ENCODE measurements around the gene SYNJ2. TPM values are rescaled to one million over a fixed set of nuclear protein-coding genes. Genes with fewer than 3 reads are reported as not detected.

SYNJ2 gene
- total RNA-seq, 1 experiment from 2014 or later, result 24.5 TPM

DNA sequence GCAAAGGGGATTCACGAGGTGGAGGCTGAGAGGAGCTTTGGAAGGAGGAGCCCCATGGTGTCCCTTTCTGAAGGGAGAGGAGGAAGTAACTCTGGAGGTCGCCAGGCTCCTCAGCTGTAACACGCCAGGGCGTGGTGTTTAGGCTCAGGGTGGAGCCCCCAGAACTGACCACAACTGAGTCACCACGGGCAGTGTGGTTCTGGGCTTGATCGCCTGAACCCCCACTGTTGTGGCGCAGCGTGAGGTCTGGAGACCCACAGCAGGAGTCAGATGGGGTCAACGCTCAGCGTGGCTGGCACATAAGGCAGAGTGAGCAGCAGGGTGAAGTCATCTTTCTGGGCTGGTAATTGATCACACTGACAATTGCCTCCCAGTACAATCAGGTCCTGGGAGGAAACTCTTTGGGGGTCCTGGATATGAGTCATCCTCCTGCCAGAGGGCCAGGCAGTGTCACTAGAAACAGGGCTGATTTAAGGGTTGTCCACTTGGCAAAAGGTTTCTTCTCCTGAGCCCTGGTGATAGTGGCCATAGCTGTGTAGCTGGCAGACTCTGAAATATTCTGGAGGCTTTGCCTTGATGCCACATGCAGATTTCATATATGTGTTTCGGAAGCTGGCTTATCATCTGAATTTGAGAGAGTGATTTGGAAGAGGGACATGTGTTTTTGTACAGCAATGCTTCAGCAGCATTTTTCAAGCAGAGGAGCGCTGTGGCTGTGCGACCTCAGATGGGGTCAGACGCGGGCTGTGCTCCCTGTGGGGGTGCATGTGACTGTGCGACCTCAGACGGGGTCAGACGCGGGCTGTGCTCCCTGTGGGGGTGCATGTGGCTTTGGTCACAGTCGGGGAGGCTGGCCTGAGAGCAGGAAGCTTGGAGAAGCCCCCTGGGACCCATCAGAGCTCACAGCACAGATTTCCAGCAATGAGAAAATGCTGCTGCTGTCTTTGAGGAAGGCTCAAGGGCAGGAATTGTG lies 50.0 kb downstream of the SYNJ2 start:
- TF ChIP-seq, protein P1, sequence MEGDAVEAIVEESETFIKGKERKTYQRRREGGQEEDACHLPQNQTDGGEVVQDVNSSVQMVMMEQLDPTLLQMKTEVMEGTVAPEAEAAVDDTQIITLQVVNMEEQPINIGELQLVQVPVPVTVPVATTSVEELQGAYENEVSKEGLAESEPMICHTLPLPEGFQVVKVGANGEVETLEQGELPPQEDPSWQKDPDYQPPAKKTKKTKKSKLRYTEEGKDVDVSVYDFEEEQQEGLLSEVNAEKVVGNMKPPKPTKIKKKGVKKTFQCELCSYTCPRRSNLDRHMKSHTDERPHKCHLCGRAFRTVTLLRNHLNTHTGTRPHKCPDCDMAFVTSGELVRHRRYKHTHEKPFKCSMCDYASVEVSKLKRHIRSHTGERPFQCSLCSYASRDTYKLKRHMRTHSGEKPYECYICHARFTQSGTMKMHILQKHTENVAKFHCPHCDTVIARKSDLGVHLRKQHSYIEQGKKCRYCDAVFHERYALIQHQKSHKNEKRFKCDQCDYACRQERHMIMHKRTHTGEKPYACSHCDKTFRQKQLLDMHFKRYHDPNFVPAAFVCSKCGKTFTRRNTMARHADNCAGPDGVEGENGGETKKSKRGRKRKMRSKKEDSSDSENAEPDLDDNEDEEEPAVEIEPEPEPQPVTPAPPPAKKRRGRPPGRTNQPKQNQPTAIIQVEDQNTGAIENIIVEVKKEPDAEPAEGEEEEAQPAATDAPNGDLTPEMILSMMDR (conservative IDR thresholded peaks at IDR 0.05), result no peak
- no peak overlapping the region for H3K4ac ChIP-seq (ENCODE audit: low read depth, low read length)
- H2BK12ac ChIP-seq (ENCODE audit: insufficient read length, low read depth, low read length), result no peak overlapping the region
- no peak overlapping the region for H3K27ac ChIP-seq (ENCODE audit: insufficient read length, low read depth, low read length)
- no peaks in the 10 kb centered on the region for H3K4me1 ChIP-seq (ENCODE audit: insufficient read depth, low read length)
- no peak overlapping the region for H2BK5ac ChIP-seq (ENCODE audit: insufficient read length, low read length)
- Mint-ChIP-seq H3K27ac (peak overlapping the region; percentile 84 to 93 (median 84); a peak in 6 of 7 replicates), H3K4me1 (peaks cover 24 to 25% of the 10 kb centered on the region in 2 experiments), H3K9me3 (peaks cover 0 to 3% of the 10 kb centered on the region in 2 experiments; a peak in 1 of 5 replicates), H3K36me3 (ENCODE audit: insufficient read depth in 1 of 3, low read depth in 3 of 3) (peaks cover 7 to 24% (median 7%) of the 10 kb centered on the region in 3 experiments), H3K27me3 (ENCODE audit: low read depth) (no peaks in the 10 kb centered on the region), H3K4me3 (no peak overlapping the region)
- no peak overlapping the region for H3T11ph ChIP-seq (ENCODE audit: low read length)
- H4K20me1 ChIP-seq (ENCODE audit: control insufficient read depth, insufficient read depth, insufficient read length), result no peaks in the 10 kb centered on the region
- no peaks in the 10 kb centered on the region for H3K9me3 ChIP-seq (ENCODE audit: control insufficient read depth, low read depth, low read length)
- H3K23ac ChIP-seq (ENCODE audit: insufficient read length, low read depth, low read length), result no peak overlapping the region
- H3K9ac ChIP-seq (ENCODE audit: extremely low read depth, insufficient read length, low read length), result no peak overlapping the region
- 0 out of 2 replicates have a peak overlapping the region, but pooled peaks have one; percentile 8 for H3K14ac ChIP-seq (ENCODE audit: insufficient read depth, low read length)
- no peak overlapping the region for H3K18ac ChIP-seq (ENCODE audit: insufficient read length, low read depth, low read length)
- no peak overlapping the region for H3K4me2 ChIP-seq (ENCODE audit: insufficient read depth, insufficient read length, low read length)
- no peak overlapping the region for H2AK5ac ChIP-seq (ENCODE audit: insufficient read length, low read length)
- no peak for DNase-seq
- H2BK120ac ChIP-seq (ENCODE audit: low read depth, low read length, poor library complexity, severe bottlenecking), result no peak overlapping the region
- H3K79me1 ChIP-seq (ENCODE audit: insufficient read depth, low read depth, low read length, poor library complexity, severe bottlenecking), result no peaks in the 10 kb centered on the region
- H3K79me2 ChIP-seq (ENCODE audit: insufficient read depth, low read length), result no peaks in the 10 kb centered on the region
- no peaks in the 10 kb centered on the region for H3K27me3 ChIP-seq (ENCODE audit: insufficient read depth, low read length)
- no peak overlapping the region for H4K91ac ChIP-seq (ENCODE audit: insufficient read length, low read depth, low read length)
- no peak overlapping the region for H3K56ac ChIP-seq (ENCODE audit: insufficient read length, low read depth, low read length)
- no peak overlapping the region for H4K5ac ChIP-seq (ENCODE audit: insufficient read length, low read depth, low read length)
- no peak overlapping the region for H2BK15ac ChIP-seq (ENCODE audit: low read depth, low read length)
- WGBS (ENCODE audit: extremely low coverage, insufficient read length, low lambda C conversion rate), result no CpG with 5 or more reads among the region's 20 CpGs
- H4K8ac ChIP-seq (replicated peaks; ENCODE audit: insufficient read length, low read depth, low read length), result no peak overlapping the region
- no peaks in the 10 kb centered on the region for H3K23me2 ChIP-seq (ENCODE audit: insufficient read length, low read depth, low read length, poor library complexity, severe bottlenecking)
- no peak overlapping the region for H2AFZ ChIP-seq (ENCODE audit: low read length)
- H2BK20ac ChIP-seq (ENCODE audit: low read depth, low read length, poor library complexity, severe bottlenecking), result no peak overlapping the region
